CD8-positive, alpha-beta memory T cell (primary cell): ENCODE results near the gene UBASH3B. TPM values are rescaled to one million over a fixed set of nuclear protein-coding genes. Genes with fewer than 3 reads are reported as not detected.

Source experiments
- CTCF ChIA-PET: fragments of 350-600 bp; sonication (Branson Sonifier 250); formaldehyde crosslinking; loops from one replicate; lab custom pipeline; 2021; ENCODE audit warnings: antibody characterized with exemption; lab: Charles Lee
- POLR2A ChIA-PET: fragments of 350-600 bp; sonication (Branson Sonifier 250); formaldehyde crosslinking; loops from one replicate; lab custom pipeline; 2021; ENCODE audit warnings: antibody characterized with exemption; lab: Charles Lee
- DNase-seq, 5 donors: peaks; one replicate each; pipeline versions ENCODE4 v3.0.0 to v3.0.0-alpha.2; 2020 to 2022; ENCODE audit warnings: mixed read lengths in 1 of 5
- H3K27ac ChIP-seq: one replicate; pipeline ENCODE4 v1.7.0; 2013; ENCODE audit warnings: low read depth, mild to moderate bottlenecking, low read length, moderate library complexity
- H3K27me3 ChIP-seq: 2 replicates; pipeline ENCODE4 v1.7.0; 2013; ENCODE audit warnings: low read length, mild to moderate bottlenecking; ENCODE audit not compliant: insufficient read depth, poor library complexity, severe bottlenecking
- H3K36me3 ChIP-seq: 2 replicates; pipeline ENCODE4 v1.7.0; 2013; ENCODE audit warnings: mild to moderate bottlenecking, low read length, moderate library complexity; ENCODE audit not compliant: insufficient read depth
- H3K4me1 ChIP-seq: 2 replicates; pipeline ENCODE4 v1.7.0; 2013; ENCODE audit warnings: mild to moderate bottlenecking, low read length, moderate library complexity; ENCODE audit not compliant: insufficient read depth
- H3K4me3 ChIP-seq: 2 replicates; pipeline ENCODE4 v1.7.0; 2013; ENCODE audit warnings: mild to moderate bottlenecking, low read length
- H3K9me3 ChIP-seq: 2 replicates; pipeline ENCODE4 v1.7.0; 2013; ENCODE audit warnings: mild to moderate bottlenecking, low read length
- H3K27ac Mint-ChIP-seq, 8 donors: one replicate each; pipeline ENCODE4 v1.8.0; 2020 to 2021; ENCODE audit warnings: mixed read lengths in 8 of 8, mild to moderate bottlenecking in 6 of 8, inconsistent platforms in 3 of 8, moderate library complexity in 3 of 8
- H3K27me3 Mint-ChIP-seq, 2 donors: one replicate each; pipeline ENCODE4 v1.8.0; 2020 to 2021; ENCODE audit warnings: mixed read lengths in 2 of 2, mild to moderate bottlenecking in 1 of 2, moderate library complexity in 1 of 2
- H3K36me3 Mint-ChIP-seq, 3 donors: one replicate each; pipeline ENCODE4 v1.8.0; 2020 to 2021; ENCODE audit warnings: mixed read lengths in 3 of 3, inconsistent platforms in 1 of 3, mild to moderate bottlenecking in 1 of 3
- H3K4me1 Mint-ChIP-seq, 3 donors: one replicate each; pipeline ENCODE4 v1.8.0; 2020 to 2021; ENCODE audit warnings: mixed read lengths in 3 of 3, inconsistent platforms in 1 of 3, mild to moderate bottlenecking in 1 of 3
- H3K4me3 Mint-ChIP-seq, 7 donors: one replicate each; pipeline ENCODE4 v1.8.0; 2020 to 2021; ENCODE audit warnings: mixed read lengths in 7 of 7, mild to moderate bottlenecking in 6 of 7, moderate library complexity in 4 of 7, inconsistent platforms in 2 of 7
- H3K9me3 Mint-ChIP-seq, 5 donors: one replicate each; pipeline ENCODE4 v1.8.0; 2020 to 2022; ENCODE audit warnings: mixed read lengths in 5 of 5, mild to moderate bottlenecking in 3 of 5, moderate library complexity in 2 of 5, inconsistent platforms in 1 of 5
- polyA plus RNA-seq: library from polyadenylated mRNA; unstranded; fragments of 300-500 nt; fragmentation: Illumina TruSeq; gene quantifications from one replicate; pipeline ENCODE4 v1.2.3, GENCODE V29; 2021
- total RNA-seq, 2 experiments: library from RNA; stranded (reverse); gene quantifications; one replicate each; pipeline ENCODE4 v1.2.3, GENCODE V29; 2021

Gene UBASH3B
- total and polyA plus RNA-seq, 3 experiments from 2014 or later: 12.0 to 36.4 (median 34.6) TPM

DNA sequence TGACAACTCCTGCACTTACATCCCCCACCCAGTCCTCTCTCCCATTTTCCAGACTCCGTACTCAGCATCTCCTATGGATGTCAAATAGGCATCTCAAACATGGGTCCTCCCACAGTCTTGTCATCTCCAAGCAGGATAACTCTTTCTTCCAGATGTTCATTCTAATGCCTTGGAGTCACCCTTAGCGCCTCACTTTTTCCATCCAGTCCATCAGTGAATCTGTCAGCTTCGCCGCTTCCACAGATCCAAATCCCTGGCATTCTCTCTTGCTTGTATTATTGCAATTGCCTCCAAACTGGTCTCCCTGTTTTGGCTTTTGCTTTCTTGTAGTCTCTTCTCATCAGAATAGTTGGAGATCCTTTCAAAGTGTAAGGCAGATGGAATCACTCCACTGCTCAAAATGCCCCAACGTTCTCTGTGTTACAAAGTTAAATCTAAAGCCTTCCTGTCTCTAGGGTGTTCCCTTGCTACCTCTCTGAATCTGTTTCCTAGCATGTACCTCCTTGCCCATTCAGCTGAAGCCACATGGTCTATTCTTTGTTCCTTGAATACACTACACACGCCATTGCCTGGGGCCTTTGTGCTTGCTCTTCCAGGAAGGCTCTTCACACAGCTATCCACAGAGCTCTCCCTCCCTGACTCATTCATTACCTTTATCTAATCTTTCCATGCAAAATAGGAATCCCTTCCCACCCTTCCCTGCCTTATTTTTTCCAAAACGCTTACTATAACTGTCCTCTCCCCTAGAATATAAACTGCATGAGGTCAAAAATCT lies 64.8 kb downstream of the UBASH3B start:
- Histone ChIP-seq H3K4me1 (peaks cover 68% of the 10 kb centered on the region), H3K36me3 (no peaks in the 10 kb centered on the region), H3K27ac (no peak overlapping the region), H3K4me3 (no peak overlapping the region), H3K27me3 (no peaks in the 10 kb centered on the region), H3K9me3 (no peaks in the 10 kb centered on the region)
- no peaks in the 10 kb centered on the region for H3K27me3 Mint-ChIP-seq
- DNase-seq: no peak
- no peaks in the 10 kb centered on the region for H3K9me3 Mint-ChIP-seq
- H3K27ac Mint-ChIP-seq: peak overlapping the region in 4 of 8 donors; percentile 19 to 92 (median 36)
- POLR2A ChIA-PET: interaction anchor here (0.7 to 1.0 kb wide), 2 partner anchors 23 to 36 kb away, joined by 3 to 9 read pairs; no protein-coding TSS in a partner anchor
- CTCF ChIA-PET: no interaction called here
- H3K36me3 Mint-ChIP-seq: peaks cover 0 to 2% (median 1%) of the 10 kb centered on the region in 3 donors
- peaks cover 71 to 86% (median 80%) of the 10 kb centered on the region in 3 donors for H3K4me1 Mint-ChIP-seq
- no peak overlapping the region for H3K4me3 Mint-ChIP-seq

GRCh38 chr11:122721201-122721963 lies 65.9 kb downstream of the UBASH3B start:
- Mint-ChIP-seq H3K4me3 (peak overlapping the region in 1 of 7 donors; percentile 12), H3K36me3 (peaks cover 0 to 2% (median 0%) of the 10 kb centered on the region in 3 donors), H3K27me3 (no peaks in the 10 kb centered on the region), H3K9me3 (no peaks in the 10 kb centered on the region), H3K4me1 (peaks cover 65 to 84% (median 76%) of the 10 kb centered on the region in 3 donors), H3K27ac (peak overlapping the region in 3 of 8 donors; percentile 2 to 43 (median 26))
- Histone ChIP-seq H3K27ac (no peak overlapping the region), H3K27me3 (no peaks in the 10 kb centered on the region), H3K9me3 (no peaks in the 10 kb centered on the region), H3K36me3 (no peaks in the 10 kb centered on the region), H3K4me3 (no peak overlapping the region), H3K4me1 (peaks cover 66% of the 10 kb centered on the region)
- DNase-seq: no peak
- ChIA-PET POLR2A (interaction anchor here (0.6 to 1.3 kb wide), 7 partner anchors 11 to 64 kb away, joined by 3 to 9 read pairs (median 4); no protein-coding TSS in a partner anchor), CTCF (interaction anchor here (1.1 to 1.4 kb wide), 5 partner anchors 11 to 60 kb away, joined by 3 read pairs; no protein-coding TSS in a partner anchor)

- no peak overlapping the region for H3K4me3 ChIP-seq
- H3K27ac ChIP-seq: no peak overlapping the region
- H3K9me3 ChIP-seq: no peaks in the 10 kb centered on the region
- Mint-ChIP-seq H3K4me1 (peaks cover 65 to 84% (median 76%) of the 10 kb centered on the region in 3 donors), H3K4me3 (peak overlapping the region in 4 of 7 donors; percentile 12 to 50 (median 42)), H3K27ac (peak overlapping the region; percentile 0 to 87 (median 58)), H3K9me3 (no peaks in the 10 kb centered on the region), H3K27me3 (no peaks in the 10 kb centered on the region), H3K36me3 (peaks cover 0 to 2% (median 0%) of the 10 kb centered on the region in 3 donors)
- H3K4me1 ChIP-seq: peaks cover 66% of the 10 kb centered on the region
- no peaks in the 10 kb centered on the region for H3K36me3 ChIP-seq
- ChIA-PET CTCF (interaction anchor here (1.1 to 1.4 kb wide), 5 partner anchors 11 to 59 kb away, joined by 3 read pairs; no protein-coding TSS in a partner anchor), POLR2A (interaction anchor here (1.0 to 1.3 kb wide), 5 partner anchors 18 to 64 kb away, joined by 3 to 4 read pairs (median 4); no protein-coding TSS in a partner anchor)
- DNase-seq: peak in 1 of 5 donors; percentile 18
- no peaks in the 10 kb centered on the region for H3K27me3 ChIP-seq
These were observed 66.4 kb downstream of the UBASH3B start for GRCh38 chr11:122721964-122722266.

GRCh38 chr11:122723106-122723505 lies 67.6 kb downstream of the UBASH3B start:
- POLR2A ChIA-PET: interaction anchor here (0.7 to 1.2 kb wide), 2 partner anchors 23 to 48 kb away, joined by 3 read pairs; no protein-coding TSS in a partner anchor
- CTCF ChIA-PET: interaction anchor here (1.0 to 1.4 kb wide), 2 partner anchors 23 to 32 kb away, joined by 3 read pairs; no protein-coding TSS in a partner anchor
- DNase-seq: no peak

DNA sequence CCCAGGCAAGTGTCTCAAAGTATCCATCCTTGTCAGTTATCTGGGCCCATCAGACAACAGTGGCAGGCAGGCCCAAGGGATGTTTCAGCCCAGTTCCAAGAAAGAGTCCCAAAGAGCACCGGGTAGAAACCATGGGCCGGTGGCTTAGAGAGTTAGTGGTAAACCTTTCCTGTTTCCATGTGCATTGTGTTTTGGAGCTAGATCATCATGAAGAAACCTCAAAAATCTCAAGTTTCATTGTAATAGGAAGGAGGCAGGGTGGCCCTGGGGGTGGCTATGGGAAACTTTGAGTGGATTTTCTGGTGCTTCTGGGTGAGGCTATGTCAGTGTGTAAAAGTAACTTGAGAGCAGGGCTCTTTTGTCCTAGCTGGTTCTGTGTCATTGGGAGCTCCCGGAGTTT lies 68.1 kb downstream of the UBASH3B start:
- Mint-ChIP-seq H3K27ac (peak overlapping the region in 7 of 8 donors; percentile 1 to 81 (median 35)), H3K9me3 (no peaks in the 10 kb centered on the region), H3K27me3 (no peaks in the 10 kb centered on the region), H3K4me3 (peak overlapping the region in 4 of 7 donors; percentile 0 to 63 (median 8)), H3K4me1 (peaks cover 64 to 84% (median 76%) of the 10 kb centered on the region in 3 donors), H3K36me3 (peaks cover 0 to 2% (median 0%) of the 10 kb centered on the region in 3 donors)
- no peak overlapping the region for H3K4me3 ChIP-seq
- DNase-seq: no peak
- ChIA-PET CTCF (interaction anchor here (0.7 to 1.0 kb wide), 2 partner anchors 23 to 31 kb away, joined by 3 to 4 read pairs; no protein-coding TSS in a partner anchor), POLR2A (no interaction called here)
- no peak overlapping the region for H3K27ac ChIP-seq
- H3K27me3 ChIP-seq: no peaks in the 10 kb centered on the region
- no peaks in the 10 kb centered on the region for H3K36me3 ChIP-seq
- H3K4me1 ChIP-seq: peaks cover 66% of the 10 kb centered on the region
- no peaks in the 10 kb centered on the region for H3K9me3 ChIP-seq

More at GRCh38 chr11:122723106-122723505, 67.6 kb downstream of the UBASH3B start:
- peaks cover 65 to 84% (median 76%) of the 10 kb centered on the region in 3 donors for H3K4me1 Mint-ChIP-seq
- no peaks in the 10 kb centered on the region for H3K9me3 Mint-ChIP-seq
- no peak overlapping the region for H3K4me3 ChIP-seq
- peaks cover 66% of the 10 kb centered on the region for H3K4me1 ChIP-seq
- H3K27me3 ChIP-seq: no peaks in the 10 kb centered on the region
- peak overlapping the region in 2 of 7 donors; percentile 2 to 51 for H3K4me3 Mint-ChIP-seq
- peak overlapping the region in 6 of 8 donors; percentile 1 to 81 (median 46) for H3K27ac Mint-ChIP-seq
- H3K36me3 ChIP-seq: no peaks in the 10 kb centered on the region
- H3K27me3 Mint-ChIP-seq: no peaks in the 10 kb centered on the region
- no peak overlapping the region for H3K27ac ChIP-seq
- no peaks in the 10 kb centered on the region for H3K9me3 ChIP-seq
- peaks cover 0 to 2% (median 0%) of the 10 kb centered on the region in 3 donors for H3K36me3 Mint-ChIP-seq

- Histone ChIP-seq H3K4me3 (no peak overlapping the region), H3K9me3 (no peaks in the 10 kb centered on the region), H3K4me1 (peaks cover 70% of the 10 kb centered on the region), H3K36me3 (no peaks in the 10 kb centered on the region), H3K27me3 (no peaks in the 10 kb centered on the region), H3K27ac (no peak overlapping the region)
- no peak for DNase-seq
- Mint-ChIP-seq H3K9me3 (no peaks in the 10 kb centered on the region), H3K36me3 (peaks cover 0 to 2% (median 0%) of the 10 kb centered on the region in 3 donors), H3K4me1 (peaks cover 70 to 84% (median 81%) of the 10 kb centered on the region in 3 donors), H3K27me3 (no peaks in the 10 kb centered on the region), H3K27ac (peak overlapping the region in 5 of 8 donors; percentile 8 to 81 (median 35)), H3K4me3 (peak overlapping the region in 1 of 7 donors; percentile 16)
- ChIA-PET CTCF (interaction anchor here (1.0 kb wide), 1 partner anchor 30 kb away, joined by 3 read pairs; no protein-coding TSS in a partner anchor), POLR2A (no interaction called here)
These were observed 69.0 kb downstream of the UBASH3B start for GRCh38 chr11:122724520-122724919.

GRCh38 chr11:122726028-122726427 lies 70.5 kb downstream of the UBASH3B start:
- Histone ChIP-seq H3K27ac (no peak overlapping the region), H3K9me3 (no peaks in the 10 kb centered on the region), H3K27me3 (no peaks in the 10 kb centered on the region), H3K4me1 (peaks cover 64% of the 10 kb centered on the region), H3K36me3 (no peaks in the 10 kb centered on the region), H3K4me3 (no peak overlapping the region)
- no peaks in the 10 kb centered on the region for H3K9me3 Mint-ChIP-seq
- CTCF ChIA-PET: interaction anchor here (1.1 to 2.0 kb wide), 4 partner anchors 12 to 71 kb away, joined by 3 to 6 read pairs (median 4); partner anchors contain the start of gene UBASH3B
- POLR2A ChIA-PET: interaction anchor here (1.3 to 1.4 kb wide), 2 partner anchors 29 to 35 kb away, joined by 5 to 6 read pairs; no protein-coding TSS in a partner anchor
- peak overlapping the region in 2 of 7 donors; percentile 83 to 85 for H3K4me3 Mint-ChIP-seq
- H3K36me3 Mint-ChIP-seq: peaks cover 0 to 2% (median 0%) of the 10 kb centered on the region in 3 donors
- peaks cover 0 to 1% of the 10 kb centered on the region in 2 donors for H3K27me3 Mint-ChIP-seq
- DNase-seq: no peak
- peak overlapping the region in 4 of 8 donors; percentile 42 to 91 (median 59) for H3K27ac Mint-ChIP-seq
- H3K4me1 Mint-ChIP-seq: peaks cover 62 to 72% (median 72%) of the 10 kb centered on the region in 3 donors
